Cardiac muscle cell (in vitro differentiated cells and primary cell): ENCODE results near the gene CLEC3B. TPM values are rescaled to one million over a fixed set of nuclear protein-coding genes. Genes with fewer than 3 reads are reported as not detected.

Experiments used
- DNase-seq, 2 donors: peaks; one replicate each; pipeline versions ENCODE4 v3.0.0 to v3.0.0-alpha.2; 2010 to 2017; ENCODE audit warnings: low read depth in 1 of 2, low spot score in 1 of 2
- H3K27ac ChIP-seq: fragments of 200-600 bp; sonication (generic); 2 replicates; pipeline ENCODE4 v1.5.1; 2016
- H3K27me3 ChIP-seq: fragments of 200-600 bp; sonication (generic); 2 replicates; pipeline ENCODE4 v1.6.0; 2016; ENCODE audit warnings: control low read depth
- H3K36me3 ChIP-seq: fragments of 200-600 bp; sonication (generic); 2 replicates; pipeline ENCODE4 v1.5.1; 2016; ENCODE audit warnings: control low read depth
- H3K4me1 ChIP-seq: fragments of 200-600 bp; sonication (generic); 2 replicates; pipeline ENCODE4 v1.8.1; 2017; ENCODE audit warnings: low read depth, mild to moderate bottlenecking, mixed run types
- H3K4me3 ChIP-seq: fragments of 200-600 bp; sonication (generic); 2 replicates; pipeline ENCODE4 v1.5.1; 2016; ENCODE audit warnings: mild to moderate bottlenecking
- H3K9me3 ChIP-seq: fragments of 200-600 bp; sonication (generic); 2 replicates; pipeline ENCODE4 v1.5.1; 2017; ENCODE audit warnings: low read depth, mild to moderate bottlenecking, control low read depth
- polyA plus RNA-seq: library from polyadenylated mRNA; unstranded; fragments of >200 nt; fragmentation: Nextera tagmentation; extraction: Ambion mirVana; gene quantifications from 2 replicates; pipeline ENCODE4 v1.2.1, GENCODE V29; 2016
- total RNA-seq: library from RNA; depleted of rRNA; stranded (reverse); fragments of >200 nt; gene quantifications from 2 replicates; pipeline ENCODE4 v1.2.3, GENCODE V29; 2016
- TF ChIP-seq, protein P1 (sequence below): IDR thresholded peaks from 2 replicates; pipeline ENCODE4 v1.5.1; 2012; ENCODE audit warnings: low read depth, mild to moderate bottlenecking, low read length

CLEC3B gene
- total and polyA plus RNA-seq, 2 experiments from 2014 or later = 0.21 to 1.3 TPM

DNA sequence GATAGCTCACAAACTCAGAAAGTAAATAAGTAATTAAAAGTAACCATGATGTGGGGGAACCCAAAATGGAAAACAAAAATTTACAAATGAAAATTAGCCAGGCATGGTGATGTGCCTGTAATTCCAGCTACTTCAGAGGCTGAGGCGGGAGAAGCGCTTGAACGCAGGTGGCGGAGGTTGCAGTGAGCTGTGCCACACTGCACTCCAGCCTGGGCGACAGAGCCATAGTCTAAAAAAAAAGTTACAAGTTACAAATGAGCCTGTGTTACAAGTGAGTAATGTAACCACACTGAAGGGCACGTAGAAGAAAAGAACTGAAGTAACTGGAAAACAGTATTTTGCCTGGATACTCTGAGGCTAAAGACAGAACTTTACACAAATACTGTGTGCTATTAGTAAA is 38.8 kb upstream of the CLEC3B start:
- H3K9me3 ChIP-seq = no peaks in the 10 kb centered on the region
- TF ChIP-seq, protein P1, sequence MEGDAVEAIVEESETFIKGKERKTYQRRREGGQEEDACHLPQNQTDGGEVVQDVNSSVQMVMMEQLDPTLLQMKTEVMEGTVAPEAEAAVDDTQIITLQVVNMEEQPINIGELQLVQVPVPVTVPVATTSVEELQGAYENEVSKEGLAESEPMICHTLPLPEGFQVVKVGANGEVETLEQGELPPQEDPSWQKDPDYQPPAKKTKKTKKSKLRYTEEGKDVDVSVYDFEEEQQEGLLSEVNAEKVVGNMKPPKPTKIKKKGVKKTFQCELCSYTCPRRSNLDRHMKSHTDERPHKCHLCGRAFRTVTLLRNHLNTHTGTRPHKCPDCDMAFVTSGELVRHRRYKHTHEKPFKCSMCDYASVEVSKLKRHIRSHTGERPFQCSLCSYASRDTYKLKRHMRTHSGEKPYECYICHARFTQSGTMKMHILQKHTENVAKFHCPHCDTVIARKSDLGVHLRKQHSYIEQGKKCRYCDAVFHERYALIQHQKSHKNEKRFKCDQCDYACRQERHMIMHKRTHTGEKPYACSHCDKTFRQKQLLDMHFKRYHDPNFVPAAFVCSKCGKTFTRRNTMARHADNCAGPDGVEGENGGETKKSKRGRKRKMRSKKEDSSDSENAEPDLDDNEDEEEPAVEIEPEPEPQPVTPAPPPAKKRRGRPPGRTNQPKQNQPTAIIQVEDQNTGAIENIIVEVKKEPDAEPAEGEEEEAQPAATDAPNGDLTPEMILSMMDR = no peak

DNA sequence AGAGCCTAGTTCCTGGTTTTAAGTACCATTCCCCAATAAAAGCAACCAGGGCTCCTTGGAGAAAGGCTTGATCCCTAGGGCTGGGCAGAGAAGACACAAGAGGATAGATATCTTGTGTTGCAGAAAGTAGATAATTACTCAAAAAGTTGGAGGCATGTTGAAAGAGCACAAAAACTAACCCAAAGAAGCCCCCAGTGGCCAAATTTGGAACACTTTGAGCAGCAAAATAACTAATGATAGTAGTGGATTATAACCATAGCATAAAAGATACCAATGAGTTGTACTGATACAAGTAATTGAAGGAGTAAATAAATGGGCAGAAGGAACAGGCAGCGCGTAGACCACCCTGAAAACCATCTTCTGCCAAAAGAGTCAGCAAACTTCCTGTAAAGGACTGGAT is 38.0 kb upstream of the CLEC3B start:
- Histone ChIP-seq H3K27me3 (no peaks in the 10 kb centered on the region), H3K36me3 (no peaks in the 10 kb centered on the region), H3K4me1 (peaks cover 9% of the 10 kb centered on the region), H3K4me3 (no peak overlapping the region), H3K27ac (no peak overlapping the region), H3K9me3 (no peaks in the 10 kb centered on the region)
- DNase-seq = peak in 1 of 2 donors; percentile 25
- TF ChIP-seq, protein P1 = peak; percentile 60

More for the DNA sequence above, 38.8 kb upstream of the CLEC3B start:
- H3K27me3 ChIP-seq = no peaks in the 10 kb centered on the region
- no peak for DNase-seq
- H3K27ac ChIP-seq = no peak overlapping the region
- peaks cover 12% of the 10 kb centered on the region for H3K4me1 ChIP-seq
- no peaks in the 10 kb centered on the region for H3K36me3 ChIP-seq
- no peak overlapping the region for H3K4me3 ChIP-seq

DNA sequence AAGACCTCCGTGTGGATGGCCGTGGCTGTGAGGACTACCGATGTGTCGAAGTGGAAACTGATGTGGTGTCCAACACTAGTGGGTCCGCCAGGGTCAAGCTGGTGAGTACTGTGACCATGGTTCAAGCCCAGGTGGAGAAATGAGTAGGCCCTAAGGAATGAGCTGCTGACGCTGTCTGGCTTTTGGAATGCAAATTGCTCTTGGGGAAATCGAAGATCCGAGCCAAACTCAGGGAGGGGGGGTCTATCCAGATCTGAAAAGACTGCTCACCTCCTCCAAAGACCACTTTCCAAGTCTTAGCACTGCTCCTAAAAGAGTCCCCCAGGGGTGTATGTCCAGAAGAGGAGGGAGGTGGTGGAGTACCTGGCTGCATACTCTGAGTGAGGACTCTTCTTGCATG is 37.0 kb upstream of the CLEC3B start:
- no peaks in the 10 kb centered on the region for H3K27me3 ChIP-seq
- no peak overlapping the region for H3K4me3 ChIP-seq
- no peak overlapping the region for H3K27ac ChIP-seq
- H3K4me1 ChIP-seq = no peaks in the 10 kb centered on the region
- TF ChIP-seq, protein P1 = no peak
- H3K36me3 ChIP-seq = no peaks in the 10 kb centered on the region
- H3K9me3 ChIP-seq = no peaks in the 10 kb centered on the region
- DNase-seq = no peak

DNA sequence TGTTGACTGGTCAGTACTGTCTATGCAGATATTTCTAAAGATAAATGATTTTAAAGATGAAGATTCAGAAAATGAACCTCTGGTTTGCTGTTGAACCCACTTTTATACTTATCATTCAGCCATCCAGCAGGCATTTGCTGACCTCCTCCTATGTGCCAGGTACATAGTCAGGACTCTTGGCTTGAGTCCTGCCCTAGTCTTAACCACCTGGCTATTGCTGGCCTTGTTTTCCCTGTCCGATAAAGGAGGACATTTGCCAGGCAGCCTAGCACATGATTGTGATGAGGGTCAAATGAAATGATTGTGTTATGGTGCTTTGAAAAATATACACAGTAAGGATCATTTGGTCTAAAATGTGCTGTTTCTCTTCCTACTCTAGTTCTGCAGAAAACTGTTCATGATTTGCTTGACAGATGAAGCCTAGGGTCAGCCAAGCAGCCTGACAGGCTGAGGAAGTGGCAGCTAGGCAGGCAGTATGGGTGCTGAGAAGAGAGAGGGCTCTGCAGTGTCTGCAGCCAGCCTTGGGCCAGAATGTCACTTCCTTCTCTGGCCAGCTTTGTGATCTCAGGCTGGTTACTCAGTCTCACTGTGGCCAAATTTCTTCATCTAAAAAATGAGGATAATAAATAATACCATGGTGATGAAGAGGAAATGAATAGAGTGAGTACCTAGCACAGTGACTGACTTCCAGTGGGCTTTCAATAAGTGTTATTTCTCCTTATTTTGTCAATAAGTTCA is 36.3 kb upstream of the CLEC3B start:
- TF ChIP-seq, protein P1 = no peak
- Histone ChIP-seq H3K27ac (no peak overlapping the region), H3K4me1 (no peaks in the 10 kb centered on the region), H3K4me3 (no peak overlapping the region), H3K9me3 (no peaks in the 10 kb centered on the region), H3K27me3 (no peaks in the 10 kb centered on the region), H3K36me3 (no peaks in the 10 kb centered on the region)
- no peak for DNase-seq

DNA sequence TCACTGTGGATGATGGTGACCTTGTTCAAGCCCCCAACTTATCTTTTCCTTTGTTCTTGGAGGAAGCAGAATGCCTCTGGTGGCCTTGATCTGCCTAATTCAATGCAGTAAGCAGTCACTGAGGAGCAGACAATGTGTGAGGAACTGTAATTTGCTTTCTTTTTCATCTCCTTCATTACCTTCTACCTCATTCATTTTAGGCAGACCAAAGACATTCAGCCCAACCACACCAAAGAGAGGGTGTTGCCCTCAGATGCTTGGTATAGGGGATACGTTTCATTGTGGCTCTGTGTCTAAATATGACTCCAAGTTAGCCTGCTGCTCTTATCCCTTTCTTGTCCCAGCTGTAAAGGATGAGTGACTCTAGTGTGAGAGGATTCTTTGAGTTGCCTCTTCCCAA is 34.8 kb upstream of the CLEC3B start:
- H3K27me3 ChIP-seq = no peaks in the 10 kb centered on the region
- no peak for DNase-seq
- H3K27ac ChIP-seq = no peak overlapping the region
- H3K9me3 ChIP-seq = no peaks in the 10 kb centered on the region
- no peaks in the 10 kb centered on the region for H3K4me1 ChIP-seq
- no peak overlapping the region for H3K4me3 ChIP-seq
- peaks cover 2% of the 10 kb centered on the region for H3K36me3 ChIP-seq
- TF ChIP-seq, protein P1 = no peak
